ENCODE results near the gene ERBB4. TPM values are rescaled to one million over a fixed set of nuclear protein-coding genes. Genes with fewer than 3 reads are reported as not detected.

The ERBB4 gene
- total and polyA plus RNA-seq, 7 donors: under 0.01 to 0.33 (median 0.08) TPM; not detected in 1

DNA sequence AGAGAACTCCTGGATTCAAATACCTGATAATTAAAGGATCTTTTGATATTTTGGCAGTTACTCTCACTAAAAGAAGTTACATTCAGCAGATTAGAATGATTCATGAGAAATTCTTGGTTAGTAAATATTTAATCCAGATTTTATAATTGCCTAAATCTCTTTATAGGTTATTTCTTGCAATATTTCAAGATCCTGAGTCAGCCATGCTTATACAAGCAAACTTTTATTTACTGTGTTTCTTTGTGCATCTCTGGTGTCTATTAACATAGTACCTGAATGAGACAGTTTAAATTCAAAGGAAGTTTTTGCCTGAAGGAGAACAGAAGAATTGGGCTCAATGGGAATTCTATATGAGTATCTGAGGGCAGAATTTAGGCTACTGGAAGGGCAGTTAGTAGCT lies 249.3 kb downstream of the ERBB4 start:
- no peaks in the 10 kb centered on the region for H3K36me3 ChIP-seq
- TF ChIP-seq, protein P1, sequence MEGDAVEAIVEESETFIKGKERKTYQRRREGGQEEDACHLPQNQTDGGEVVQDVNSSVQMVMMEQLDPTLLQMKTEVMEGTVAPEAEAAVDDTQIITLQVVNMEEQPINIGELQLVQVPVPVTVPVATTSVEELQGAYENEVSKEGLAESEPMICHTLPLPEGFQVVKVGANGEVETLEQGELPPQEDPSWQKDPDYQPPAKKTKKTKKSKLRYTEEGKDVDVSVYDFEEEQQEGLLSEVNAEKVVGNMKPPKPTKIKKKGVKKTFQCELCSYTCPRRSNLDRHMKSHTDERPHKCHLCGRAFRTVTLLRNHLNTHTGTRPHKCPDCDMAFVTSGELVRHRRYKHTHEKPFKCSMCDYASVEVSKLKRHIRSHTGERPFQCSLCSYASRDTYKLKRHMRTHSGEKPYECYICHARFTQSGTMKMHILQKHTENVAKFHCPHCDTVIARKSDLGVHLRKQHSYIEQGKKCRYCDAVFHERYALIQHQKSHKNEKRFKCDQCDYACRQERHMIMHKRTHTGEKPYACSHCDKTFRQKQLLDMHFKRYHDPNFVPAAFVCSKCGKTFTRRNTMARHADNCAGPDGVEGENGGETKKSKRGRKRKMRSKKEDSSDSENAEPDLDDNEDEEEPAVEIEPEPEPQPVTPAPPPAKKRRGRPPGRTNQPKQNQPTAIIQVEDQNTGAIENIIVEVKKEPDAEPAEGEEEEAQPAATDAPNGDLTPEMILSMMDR (IDR thresholded peaks at IDR 0.05): no peak
- no peak for TF ChIP-seq EP300 (IDR thresholded peaks at IDR 0.05)
- no peak for TF ChIP-seq POLR2AphosphoS5 (IDR thresholded peaks at IDR 0.05)
- no peak for TF ChIP-seq POLR2A (IDR thresholded peaks at IDR 0.05)
- intact Hi-C loops (cut with DNase I): no loop called here
- no peak for DNase-seq
- no peak overlapping the region for H3K4me3 ChIP-seq
- no peak overlapping the region for H3K27ac ChIP-seq
- H3K9me3 ChIP-seq: no peaks in the 10 kb centered on the region
- H3K4me1 ChIP-seq: no peaks in the 10 kb centered on the region
- H3K27me3 ChIP-seq: no peaks in the 10 kb centered on the region

DNA sequence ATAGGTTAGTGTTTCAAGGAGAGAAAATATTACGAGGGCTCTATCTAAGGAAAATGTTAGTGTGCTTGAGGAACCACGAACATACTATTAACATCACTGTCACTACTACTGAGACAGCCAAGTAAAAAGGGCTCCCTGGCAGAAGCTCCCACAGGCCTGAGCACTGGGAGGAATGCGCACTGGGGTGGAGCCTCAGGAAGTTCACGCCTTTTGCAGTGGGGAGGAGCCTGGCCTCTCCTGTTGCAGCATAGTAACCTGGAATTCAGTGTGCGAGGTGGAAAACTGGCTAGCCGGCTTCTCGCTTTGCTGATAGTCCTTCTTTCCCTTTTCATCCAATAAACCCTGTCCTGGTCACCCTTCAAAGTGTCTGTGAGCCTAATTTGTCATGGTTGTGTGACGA lies 250.3 kb downstream of the ERBB4 start:
- intact Hi-C loops (cut with DNase I): no loop called here
- 90 to 92% methylated on average over 8 of the region's 8 CpGs for WGBS, 2 donors

DNA sequence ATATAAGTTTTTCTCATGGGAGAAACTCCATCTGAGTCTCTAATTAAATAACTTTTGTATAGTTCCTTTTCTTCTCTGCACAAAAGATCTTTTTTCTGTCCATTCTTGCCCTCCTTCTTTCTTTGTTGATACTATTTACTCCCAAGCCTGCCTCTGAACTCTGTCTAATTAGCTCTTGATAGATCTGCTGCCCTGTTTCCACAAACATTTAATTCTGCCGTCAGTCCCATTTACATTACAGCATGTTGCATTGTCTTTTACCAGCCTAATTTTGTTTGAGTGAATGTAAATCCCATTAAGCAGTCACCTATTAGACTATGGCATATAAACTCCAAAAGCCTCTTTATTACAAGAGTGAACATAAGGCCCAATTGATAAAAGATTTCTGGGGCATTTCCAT lies 254.4 kb downstream of the ERBB4 start:
- no peak for TF ChIP-seq POLR2A (IDR thresholded peaks at IDR 0.05)
- WGBS, 2 donors: 30 to 42% methylated on average over 1 of the region's 1 CpG
- H3K4me1 ChIP-seq: no peaks in the 10 kb centered on the region

More for the DNA sequence above, 250.3 kb downstream of the ERBB4 start:
- TF ChIP-seq POLR2AphosphoS5 (IDR thresholded peaks at IDR 0.05) (no peak), POLR2A (IDR thresholded peaks at IDR 0.05) (no peak), EP300 (IDR thresholded peaks at IDR 0.05) (no peak)
- TF ChIP-seq, protein P1 (IDR thresholded peaks at IDR 0.05): no peak
- H3K27me3 ChIP-seq: no peaks in the 10 kb centered on the region
- no peaks in the 10 kb centered on the region for H3K36me3 ChIP-seq
- no peak for DNase-seq
- no peaks in the 10 kb centered on the region for H3K9me3 ChIP-seq
- H3K4me1 ChIP-seq: no peaks in the 10 kb centered on the region
- no peak overlapping the region for H3K27ac ChIP-seq
- H3K4me3 ChIP-seq: no peak overlapping the region

DNA sequence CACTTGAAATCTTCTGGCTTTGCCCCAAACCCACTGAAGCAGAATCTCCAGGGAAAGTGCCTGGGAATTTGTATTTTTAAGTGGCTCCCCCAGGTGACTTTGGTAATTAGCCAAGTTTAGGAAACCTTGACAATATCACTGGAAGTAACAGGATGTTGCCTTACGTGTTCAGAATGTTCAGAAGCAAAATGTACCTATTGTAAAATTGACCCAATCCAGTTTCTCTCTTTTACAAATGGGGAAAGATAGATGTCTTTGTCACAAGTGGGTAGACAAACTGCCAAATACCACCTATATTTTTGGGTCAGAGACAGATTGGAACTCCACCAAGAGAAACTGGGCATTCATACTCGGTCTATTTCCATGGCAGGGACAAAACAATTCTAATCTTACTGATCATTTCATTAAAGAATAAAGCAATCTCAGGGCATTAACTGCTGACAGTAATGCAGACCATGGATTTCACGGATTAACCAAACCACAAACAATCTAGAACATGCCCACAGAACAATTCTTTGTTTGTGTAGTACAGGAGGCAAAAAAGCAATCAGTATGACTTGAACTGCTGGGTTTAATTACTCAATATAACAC lies 255.8 kb downstream of the ERBB4 start:
- no peak overlapping the region for H3K27ac ChIP-seq
- 52 to 64% methylated on average over 3 of the region's 3 CpGs for WGBS, 2 donors
- intact Hi-C loops (cut with DNase I): no loop called here

More for the DNA sequence above, 254.4 kb downstream of the ERBB4 start:
- Histone ChIP-seq H3K4me3 (no peak overlapping the region), H3K27me3 (no peaks in the 10 kb centered on the region), H3K27ac (no peak overlapping the region), H3K9me3 (no peaks in the 10 kb centered on the region), H3K36me3 (no peaks in the 10 kb centered on the region)
- no peak for DNase-seq
- intact Hi-C loops (cut with DNase I): no loop called here

DNA sequence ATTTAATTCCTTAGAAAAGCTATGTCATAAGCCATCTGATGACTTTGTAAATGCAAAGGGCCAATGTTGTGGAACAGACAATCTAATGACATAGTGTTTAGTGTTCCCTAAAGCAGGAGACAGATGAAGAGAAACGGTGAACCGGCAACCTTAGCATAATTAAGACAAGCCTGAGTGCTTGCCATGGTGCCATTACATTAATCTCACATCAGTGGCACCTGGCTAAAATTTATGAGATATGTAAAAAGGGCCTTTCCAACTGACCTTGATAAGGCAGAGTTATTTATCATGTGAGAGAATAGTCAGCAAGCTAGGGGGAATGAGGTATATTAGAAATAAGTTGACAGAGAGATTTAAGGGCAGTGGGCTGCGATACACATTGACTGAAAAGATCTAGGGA lies 261.8 kb downstream of the ERBB4 start:
- Histone ChIP-seq H3K4me3 (no peak overlapping the region), H3K4me1 (no peaks in the 10 kb centered on the region), H3K36me3 (no peaks in the 10 kb centered on the region), H3K9me3 (no peaks in the 10 kb centered on the region), H3K27ac (no peak overlapping the region), H3K27me3 (no peaks in the 10 kb centered on the region)
- DNase-seq: no peak
- TF ChIP-seq, protein P1 (IDR thresholded peaks at IDR 0.05): no peak
- TF ChIP-seq POLR2AphosphoS5 (IDR thresholded peaks at IDR 0.05) (no peak), EP300 (IDR thresholded peaks at IDR 0.05) (no peak), POLR2A (IDR thresholded peaks at IDR 0.05) (no peak)
- 74 to 81% methylated on average over 3 of the region's 3 CpGs for WGBS, 2 donors
- intact Hi-C loops (cut with DNase I): no loop called here

More for the DNA sequence above, 255.8 kb downstream of the ERBB4 start:
- Histone ChIP-seq H3K27me3 (no peaks in the 10 kb centered on the region), H3K4me3 (no peak overlapping the region), H3K36me3 (no peaks in the 10 kb centered on the region), H3K9me3 (no peaks in the 10 kb centered on the region), H3K4me1 (no peaks in the 10 kb centered on the region)
- TF ChIP-seq EP300 (IDR thresholded peaks at IDR 0.05): no peak
- TF ChIP-seq, protein P1 (IDR thresholded peaks at IDR 0.05): no peak
- TF ChIP-seq POLR2AphosphoS5 (IDR thresholded peaks at IDR 0.05): no peak
- no peak for DNase-seq
